ENCODE data around the gene RPS14. TPM values are rescaled to one million over a fixed set of nuclear protein-coding genes. Genes with fewer than 3 reads are reported as not detected.

RPS14 gene
- total and polyA plus RNA-seq, 10 of the 15 experiments (the other 5 are each of a cell fraction or from before 2014, with no cell fraction given), result 2,295 to 4,047 (median 2,787) TPM

DNA sequence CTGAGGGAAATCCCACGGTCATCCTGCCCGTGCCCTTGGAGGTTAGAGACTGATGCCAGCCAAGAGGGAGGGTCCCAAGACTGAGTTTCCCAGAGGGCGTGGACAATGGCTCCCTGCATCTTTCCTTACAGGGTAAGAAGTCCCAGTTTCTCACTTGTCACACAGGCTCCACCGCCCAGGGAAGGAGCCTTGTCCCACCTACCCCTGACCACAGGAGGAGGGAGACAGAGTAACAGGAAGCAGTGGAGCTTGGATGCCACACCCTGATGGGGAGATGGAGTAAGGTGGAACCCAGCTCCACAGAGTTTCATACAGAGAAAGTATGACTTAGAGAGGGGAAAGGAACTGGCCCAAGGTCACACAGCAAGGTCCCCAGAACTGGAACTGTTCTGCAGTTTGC, 27.5 kb downstream of the RPS14 start:
- no peaks in the 10 kb centered on the region for H3K27me3 ChIP-seq (replicated peaks in 1 of 2; ENCODE audit: control insufficient read depth in 2 of 2, insufficient read depth in 2 of 2, low read length in 1 of 2)
- ChIA-PET CTCF (interaction anchor here (1.8 kb wide), 1 partner anchor 11 kb away, joined by 5 read pairs; no protein-coding TSS in a partner anchor), SMC1A (ENCODE audit: uncharacterized antibody, unreplicated experiment) (interaction anchor here (4.2 kb wide), 1 partner anchor 10 kb away, joined by 23 read pairs; the partner anchor contains the start of gene CD74), POLR2A (interaction anchor here (2.4 to 3.1 kb wide), 2 partner anchors 9 to 10 kb away, joined by 11 to 12 read pairs; partner anchors contain the start of gene CD74), RAD21 (ENCODE audit: unreplicated experiment) (interaction anchor here (0.9 to 1.9 kb wide), 3 partner anchors 9 to 24 kb away, joined by 3 to 4 read pairs (median 4); partner anchors contain the start of gene CD74)
- in situ Hi-C loops (cut with MboI) (no loop called here), intact Hi-C loops (cut with micrococcal nuclease; ENCODE audit: unreplicated experiment) (no loop called here)
- TF ChIP-seq, protein P1, sequence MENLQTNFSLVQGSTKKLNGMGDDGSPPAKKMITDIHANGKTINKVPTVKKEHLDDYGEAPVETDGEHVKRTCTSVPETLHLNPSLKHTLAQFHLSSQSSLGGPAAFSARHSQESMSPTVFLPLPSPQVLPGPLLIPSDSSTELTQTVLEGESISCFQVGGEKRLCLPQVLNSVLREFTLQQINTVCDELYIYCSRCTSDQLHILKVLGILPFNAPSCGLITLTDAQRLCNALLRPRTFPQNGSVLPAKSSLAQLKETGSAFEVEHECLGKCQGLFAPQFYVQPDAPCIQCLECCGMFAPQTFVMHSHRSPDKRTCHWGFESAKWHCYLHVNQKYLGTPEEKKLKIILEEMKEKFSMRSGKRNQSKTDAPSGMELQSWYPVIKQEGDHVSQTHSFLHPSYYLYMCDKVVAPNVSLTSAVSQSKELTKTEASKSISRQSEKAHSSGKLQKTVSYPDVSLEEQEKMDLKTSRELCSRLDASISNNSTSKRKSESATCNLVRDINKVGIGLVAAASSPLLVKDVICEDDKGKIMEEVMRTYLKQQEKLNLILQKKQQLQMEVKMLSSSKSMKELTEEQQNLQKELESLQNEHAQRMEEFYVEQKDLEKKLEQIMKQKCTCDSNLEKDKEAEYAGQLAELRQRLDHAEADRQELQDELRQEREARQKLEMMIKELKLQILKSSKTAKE (IDR thresholded peaks at IDR 0.05; ENCODE audit: low read depth, poor library complexity, severe bottlenecking), result no peak
- no peak for TF ChIP-seq SMARCA5 (IDR thresholded peaks at IDR 0.05)
- no peak for TF ChIP-seq YY1 (IDR thresholded peaks at IDR 0.05; ENCODE audit: low read depth, low read length)
- TF ChIP-seq EED (IDR thresholded peaks at IDR 0.05; ENCODE audit: low read depth), result no peak
- no peak for TF ChIP-seq KAT2A (conservative IDR thresholded peaks at IDR 0.05; ENCODE audit: control insufficient read depth, low read depth, low read length)
- TF ChIP-seq HCFC1 (IDR thresholded peaks at IDR 0.05; ENCODE audit: low read length), result no peak
- TF ChIP-seq MXI1 (IDR thresholded peaks at IDR 0.05; ENCODE audit: low read depth, low read length), result no peak
- DNase-seq (ENCODE audit: low read depth, low spot score), result no peak
- no peak for ATAC-seq
- H3K36me3 ChIP-seq (ENCODE audit: control insufficient read depth in 2 of 2, insufficient read depth in 2 of 2, low read length in 1 of 2), result no peaks in the 10 kb centered on the region
- H3K4me3 ChIP-seq, result no peak overlapping the region
- H4K20me1 ChIP-seq (ENCODE audit: control insufficient read depth, insufficient read depth), result no peaks in the 10 kb centered on the region
- H3K4me2 ChIP-seq (ENCODE audit: control insufficient read depth, insufficient read depth), result no peak overlapping the region
- H3K79me2 ChIP-seq (ENCODE audit: control insufficient read depth, insufficient read depth, low read length), result no peaks in the 10 kb centered on the region; the same call in 1 of the 2 replicates
- H3K9ac ChIP-seq (ENCODE audit: control insufficient read depth, insufficient read depth, low read length), result no peak overlapping the region
- H3K9me3 ChIP-seq (replicated peaks; ENCODE audit: control insufficient read depth, insufficient read depth, low read length), result no peaks in the 10 kb centered on the region
- no peak overlapping the region for H2AFZ ChIP-seq (ENCODE audit: control insufficient read depth, low read depth, low read length)
- 59% methylated on average over 4 of the region's 4 CpGs for WGBS (ENCODE audit: insufficient coverage, insufficient replicate concordance, low lambda C conversion rate, missing lambda C conversion rate)
- H3K27ac ChIP-seq (ENCODE audit: control insufficient read depth, insufficient read depth), result no peak overlapping the region
- FAIRE-seq, result no peak
- BruUV-seq (replicated peaks), result no TSS peak
- H3K4me1 ChIP-seq (ENCODE audit: control insufficient read depth, insufficient read depth, low read length), result peaks cover 7% of the 10 kb centered on the region

All from GM12878 (cell line).